GM21717 (cell line): ENCODE measurements around the gene INAFM1.
"Not testable (repeated sequence)": the region's sequence is repeated elsewhere in the genome, so short reads cannot be mapped to it uniquely, and the experiment has no call there.

Source experiments
- ATAC-seq: cut with Tn5 transposase; IDR thresholded peaks from one replicate; pipeline ENCODE4 v1.9.1; 2021; ENCODE audit warnings: mild to moderate bottlenecking, moderate library complexity; ENCODE audit not compliant: unreplicated experiment

The INAFM1 gene

DNA sequence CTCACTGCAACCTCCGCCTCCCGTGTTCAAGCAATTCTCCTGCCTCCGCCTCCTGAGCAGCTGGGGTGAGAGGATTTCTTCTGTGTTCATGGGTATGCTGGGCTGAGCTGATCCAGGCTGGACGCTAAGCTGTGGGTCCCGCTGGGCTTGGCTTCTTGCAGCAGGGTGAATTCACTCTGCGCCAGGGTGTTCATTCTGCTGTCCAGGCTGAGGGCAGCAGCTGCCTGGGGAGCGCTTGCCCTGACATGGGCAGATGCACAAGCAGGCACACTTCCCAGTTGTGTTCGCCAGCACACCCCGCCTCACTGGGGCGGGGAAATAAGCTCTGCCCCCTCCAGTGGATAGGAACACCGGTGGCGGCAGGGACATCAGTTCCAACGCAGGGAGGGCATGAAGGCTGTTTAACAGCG is 7.3 kb upstream of the INAFM1 start:
- ATAC-seq: no peak

DNA sequence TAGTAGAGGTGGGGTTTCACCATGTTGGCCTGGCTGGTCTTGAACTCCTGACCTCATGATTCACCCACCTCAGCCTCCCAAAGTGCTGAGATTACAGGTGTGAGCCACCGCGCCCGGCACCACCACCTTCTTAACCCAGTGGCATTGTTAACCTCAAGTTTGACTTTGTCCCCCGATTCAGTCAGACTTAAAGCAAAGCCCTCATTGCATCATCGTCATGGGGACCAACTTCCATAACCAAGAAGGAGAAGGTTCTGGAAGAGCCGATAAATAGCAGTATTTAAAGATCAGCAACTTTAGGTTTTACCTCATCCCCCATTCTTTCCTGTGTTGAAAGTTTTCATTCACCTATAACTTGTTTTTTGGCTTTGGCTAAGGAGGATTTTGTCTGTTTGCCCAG is 6.7 kb upstream of the INAFM1 start:
- no peak for ATAC-seq

DNA sequence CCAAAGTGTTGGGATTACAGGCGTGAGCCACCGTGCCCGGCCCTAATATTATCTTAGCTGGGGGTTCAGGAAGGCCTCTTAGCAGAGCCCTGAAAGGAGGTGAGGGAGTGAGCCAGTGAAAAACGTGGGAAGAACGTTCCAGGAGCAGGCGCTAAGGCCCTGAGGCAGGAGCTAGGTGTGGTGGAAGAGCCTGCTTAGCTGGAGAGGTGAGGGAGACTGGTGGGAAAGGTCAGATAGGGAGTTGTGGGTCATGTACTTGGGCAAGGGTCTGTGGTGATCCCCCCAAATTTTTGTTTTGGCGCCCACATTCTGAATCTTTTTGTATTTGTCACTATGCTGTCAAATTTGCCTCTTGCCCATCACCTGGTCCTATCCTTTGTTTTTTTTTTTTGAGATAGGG is 5.1 kb upstream of the INAFM1 start:
- ATAC-seq: no peak

DNA sequence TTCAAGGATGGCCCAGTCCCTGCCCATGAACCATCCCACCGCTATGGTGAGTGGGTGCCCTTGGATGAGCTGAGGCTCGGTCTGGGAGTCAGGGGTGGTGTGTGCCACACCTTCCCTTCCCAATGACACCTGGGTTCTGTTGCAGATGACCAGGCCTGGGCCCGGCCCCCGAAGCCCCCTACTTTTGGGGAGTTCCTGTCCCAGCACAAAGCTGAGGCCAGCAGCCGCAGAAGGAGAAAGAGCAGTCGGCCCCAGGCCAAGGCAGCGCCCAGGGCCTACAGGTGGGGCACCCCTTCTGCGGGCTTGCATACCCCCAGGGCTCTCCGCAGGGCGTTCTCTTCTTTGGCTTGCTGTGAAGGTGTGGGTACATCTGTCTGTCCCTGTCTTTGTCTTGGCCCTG is 4.3 kb upstream of the INAFM1 start:
- ATAC-seq: no peak

DNA sequence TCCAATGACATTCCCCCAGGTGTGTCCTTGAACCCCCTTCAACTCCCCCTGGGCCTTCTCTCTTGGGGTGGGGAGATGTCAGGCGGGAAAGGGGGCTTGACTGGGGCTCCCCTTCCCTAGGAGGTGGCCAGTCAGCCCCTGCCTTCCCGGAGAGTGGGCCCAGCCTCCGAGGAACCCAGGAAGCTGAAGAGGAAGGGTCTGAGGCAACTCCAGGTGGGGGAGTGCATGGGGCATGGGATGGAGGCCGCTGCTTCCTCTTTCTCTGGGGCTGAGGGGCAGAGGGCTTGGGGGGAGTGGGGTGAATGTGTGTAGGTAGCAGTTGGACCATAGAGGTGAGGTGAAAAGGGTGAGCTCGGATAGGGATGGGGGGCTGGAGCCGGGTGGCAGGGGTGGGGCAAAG is 2.7 kb upstream of the INAFM1 start:
- ATAC-seq: no peak

DNA sequence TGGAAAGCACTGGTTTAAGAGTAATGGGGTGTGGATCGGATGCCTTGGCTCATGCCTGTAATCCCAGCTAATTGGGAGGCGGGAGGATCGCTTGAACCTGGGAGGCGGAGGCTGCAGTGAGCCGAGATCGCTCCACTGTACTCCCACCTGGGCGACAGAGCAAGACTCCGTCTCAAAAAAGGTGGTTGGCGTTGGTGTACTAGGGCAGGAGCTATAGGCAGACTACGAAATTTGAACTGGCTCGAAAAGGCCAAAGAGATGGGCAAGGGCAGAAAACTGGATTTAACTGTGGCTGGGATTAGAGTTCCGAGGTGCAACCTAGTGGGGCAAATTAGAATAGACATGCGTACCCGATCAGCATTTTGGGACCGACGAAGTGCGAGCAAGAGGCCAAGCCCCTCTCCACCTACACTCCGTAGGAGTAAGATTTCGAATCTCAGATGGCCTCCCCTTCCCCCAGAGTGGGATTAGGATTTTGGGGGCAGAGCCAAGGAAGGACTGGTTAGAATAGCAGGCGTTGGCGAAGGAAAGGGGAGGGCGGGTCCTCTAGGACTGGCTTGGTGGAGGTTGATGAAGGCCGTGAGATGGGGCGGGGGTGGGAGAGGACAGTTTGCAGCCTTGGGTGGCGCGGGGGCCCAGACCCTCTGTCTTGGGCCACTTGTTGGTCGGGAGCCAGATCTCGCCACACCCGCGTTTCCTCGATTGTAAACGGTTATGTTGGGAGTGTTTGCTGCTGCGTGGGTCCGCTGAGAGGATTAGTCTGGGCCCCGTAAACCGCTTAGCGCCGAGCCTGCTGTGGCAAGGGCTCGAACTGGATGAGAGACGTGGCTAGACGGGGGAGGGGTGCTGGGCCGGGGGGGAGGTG is 2.0 kb upstream of the INAFM1 start:
- no peak for ATAC-seq

DNA sequence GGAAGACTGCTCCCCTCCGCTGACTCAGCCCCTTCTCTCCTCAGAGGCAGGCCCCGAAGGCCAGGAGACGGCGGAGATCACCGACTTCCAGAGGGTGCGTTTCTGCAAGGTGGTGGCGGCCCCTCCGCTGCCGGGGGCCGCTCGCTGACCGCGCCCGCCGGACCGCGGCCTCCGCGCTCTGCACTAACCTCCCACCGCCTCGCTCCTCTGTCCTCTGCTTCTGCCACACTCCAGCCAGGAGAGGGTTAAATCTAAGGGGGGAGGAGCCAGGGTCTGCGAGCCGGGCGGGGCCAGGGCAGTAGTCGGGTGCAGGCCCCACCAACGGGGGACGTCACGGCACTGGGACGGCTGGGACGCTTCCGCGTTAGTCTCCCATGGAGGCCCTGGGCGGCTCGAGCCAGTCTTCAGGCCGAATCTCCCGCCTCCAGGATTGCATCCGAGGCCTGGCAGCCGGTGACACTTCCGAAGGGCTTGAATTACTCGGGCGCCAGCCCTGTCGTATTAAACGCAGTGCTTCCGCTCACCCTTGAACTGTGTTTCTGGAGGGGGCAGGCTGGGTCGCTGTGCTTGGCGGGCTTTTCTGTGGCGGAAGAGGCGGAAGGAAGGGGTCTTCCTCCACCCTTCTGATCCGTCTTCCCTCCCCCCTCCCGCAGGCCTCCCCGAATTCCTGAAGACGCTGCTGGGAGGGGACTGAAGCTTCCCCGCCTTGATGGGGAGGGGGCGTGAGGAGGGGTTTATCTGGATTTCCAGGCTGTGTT is 1.2 kb upstream of the INAFM1 start:
- ATAC-seq: peak; percentile 58

DNA sequence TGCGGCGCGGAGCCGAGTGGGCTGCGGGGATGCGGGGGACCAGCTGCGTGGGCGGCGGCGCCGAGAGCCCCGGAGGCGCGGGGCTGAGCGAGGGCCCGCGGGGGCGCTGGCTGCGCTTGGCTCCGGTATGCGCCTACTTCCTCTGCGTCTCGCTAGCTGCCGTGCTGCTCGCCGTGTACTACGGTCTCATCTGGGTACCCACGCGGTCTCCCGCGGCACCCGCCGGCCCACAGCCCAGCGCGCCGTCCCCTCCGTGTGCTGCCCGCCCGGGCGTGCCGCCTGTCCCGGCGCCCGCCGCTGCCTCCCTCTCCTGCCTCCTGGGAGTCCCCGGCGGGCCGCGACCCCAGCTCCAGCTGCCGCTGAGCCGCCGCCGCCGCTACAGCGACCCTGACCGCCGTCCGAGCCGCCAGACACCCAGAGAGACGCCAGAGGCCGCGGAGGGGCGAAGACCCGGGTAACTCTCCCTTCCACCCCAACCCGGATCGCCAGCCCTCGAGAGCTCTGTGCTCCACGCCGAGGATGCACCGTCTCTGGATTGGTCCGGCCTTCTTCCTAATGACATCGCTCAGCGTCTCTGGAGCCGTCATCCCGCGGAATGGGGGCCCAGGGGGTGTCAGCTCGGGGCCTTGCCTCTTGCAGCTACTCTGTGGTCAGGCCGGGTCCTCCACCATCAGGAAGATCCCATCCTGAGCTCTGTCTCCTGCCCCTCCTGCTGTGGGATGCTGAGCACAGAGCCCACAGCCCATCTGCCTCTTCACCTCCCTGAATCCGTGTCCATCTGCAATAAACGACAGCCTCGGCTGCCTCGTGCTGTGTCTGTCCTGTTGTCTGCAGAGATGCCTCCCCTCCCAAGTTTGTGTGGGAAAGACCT is 441 bp downstream of the INAFM1 start:
- peak; percentile 5 for ATAC-seq

DNA sequence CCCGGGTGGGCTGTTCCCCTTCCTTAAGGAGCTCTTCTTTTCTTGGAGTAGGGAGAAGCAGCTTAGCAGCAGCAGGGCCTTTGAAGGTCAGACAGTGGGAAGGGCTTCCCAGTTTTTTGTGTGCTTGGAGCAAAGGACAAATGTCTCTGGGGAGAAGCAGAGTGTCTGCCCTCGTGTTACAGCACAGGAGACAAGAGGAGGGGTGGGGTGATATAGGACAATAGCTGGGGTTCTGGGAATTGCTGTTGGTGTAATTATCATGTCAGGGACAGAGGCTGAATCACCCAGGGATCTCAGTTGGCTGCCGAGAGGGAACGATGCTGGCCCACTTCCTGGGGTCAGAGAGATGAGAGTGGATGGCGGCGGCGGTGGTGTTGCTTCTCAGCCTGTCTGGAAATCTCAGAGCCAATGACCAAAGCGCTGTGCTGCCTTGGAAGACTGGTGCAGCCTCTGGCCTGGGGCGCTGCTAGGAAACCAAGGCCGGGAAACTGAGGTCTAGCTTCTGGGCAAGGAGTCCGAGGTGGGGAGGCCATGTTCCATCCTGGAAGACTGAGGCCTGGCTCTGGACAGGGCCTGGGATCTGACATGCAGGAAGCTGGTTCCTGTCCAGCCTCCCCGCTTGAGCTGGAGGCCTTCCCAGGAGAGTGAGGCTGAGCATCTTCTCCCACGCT is 1.2 kb downstream of the INAFM1 start:
- ATAC-seq: no peak

DNA sequence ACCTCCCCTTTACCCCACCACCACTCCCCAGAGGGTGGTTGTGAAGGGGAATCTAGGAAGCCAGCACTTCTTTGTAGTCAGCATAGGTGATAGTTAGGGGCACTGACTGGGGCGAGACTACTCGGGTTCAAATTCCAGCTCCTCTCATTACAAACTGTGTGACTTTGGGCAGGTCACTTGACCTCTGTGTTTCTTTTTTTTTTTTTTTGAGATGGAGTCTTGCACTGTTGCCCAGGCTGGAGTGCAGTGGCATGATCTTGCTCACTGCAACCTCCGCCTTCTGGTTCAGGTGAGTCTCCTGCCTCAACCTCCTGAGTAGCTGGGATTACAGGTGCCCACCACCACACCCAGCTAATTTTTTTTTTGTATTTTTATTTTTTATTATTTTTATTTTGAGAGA is 1.8 kb downstream of the INAFM1 start:
- not testable (repeated sequence) for ATAC-seq

DNA sequence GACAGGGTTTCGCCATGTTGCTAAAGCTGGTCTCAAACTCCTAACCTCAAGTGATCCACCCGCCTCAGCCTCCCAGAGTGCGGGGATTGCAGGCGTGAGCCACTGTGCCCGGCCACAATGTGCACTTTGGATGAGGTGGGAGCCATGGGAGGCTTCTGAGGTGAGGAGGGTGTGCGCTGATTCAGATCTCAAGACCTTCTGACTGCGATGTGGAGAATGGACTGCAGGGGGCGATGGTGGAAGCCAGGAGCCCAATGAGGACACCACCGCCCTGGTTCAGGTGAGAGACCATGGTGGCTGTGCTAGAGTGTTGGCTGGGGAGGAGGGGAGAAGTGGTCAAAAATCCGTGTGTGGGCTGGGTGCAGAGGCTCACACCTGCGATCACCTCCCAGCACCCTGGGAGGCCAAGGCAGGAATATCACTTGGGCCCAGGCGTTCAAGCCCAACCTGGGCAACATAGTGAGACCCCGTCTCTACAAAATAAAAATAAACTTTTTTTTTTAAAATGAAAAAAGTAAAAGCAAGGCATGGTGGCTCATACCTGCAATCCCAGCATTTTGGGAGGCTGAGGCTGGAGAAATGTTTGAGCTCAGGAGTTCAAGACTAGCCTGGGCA is 5.6 kb downstream of the INAFM1 start:
- no peak for ATAC-seq

DNA sequence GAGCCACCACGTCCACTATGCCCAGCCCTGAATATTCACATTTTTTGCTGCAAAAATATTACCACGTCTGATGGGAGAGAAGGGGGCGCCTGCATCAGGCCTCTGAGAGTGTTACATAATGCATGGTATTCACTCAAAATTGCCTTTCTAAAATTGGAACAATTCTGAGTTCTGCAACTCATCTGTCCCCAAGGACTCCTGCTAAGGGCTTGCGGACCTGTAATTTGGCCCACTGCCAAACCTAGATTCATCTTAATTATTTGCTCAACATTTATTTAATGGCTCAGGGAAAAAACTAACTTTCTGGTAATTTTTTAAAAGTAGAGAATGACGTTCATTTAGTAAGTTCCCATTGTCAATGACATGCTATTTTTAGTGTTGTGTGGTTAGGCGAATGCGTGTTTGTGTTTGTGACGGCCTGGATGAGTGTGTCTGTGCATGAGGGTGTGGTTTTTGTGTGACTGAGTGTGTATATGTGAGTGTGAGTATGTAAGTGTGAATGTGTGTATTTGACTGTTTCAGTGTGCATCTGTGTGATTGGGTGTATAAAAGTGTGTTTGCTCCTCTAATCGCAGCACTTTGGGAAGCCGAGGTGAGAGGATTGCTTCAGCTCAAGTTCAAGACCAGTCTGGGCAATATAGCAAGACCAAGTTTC is 8.8 kb downstream of the INAFM1 start:
- ATAC-seq: no peak

DNA sequence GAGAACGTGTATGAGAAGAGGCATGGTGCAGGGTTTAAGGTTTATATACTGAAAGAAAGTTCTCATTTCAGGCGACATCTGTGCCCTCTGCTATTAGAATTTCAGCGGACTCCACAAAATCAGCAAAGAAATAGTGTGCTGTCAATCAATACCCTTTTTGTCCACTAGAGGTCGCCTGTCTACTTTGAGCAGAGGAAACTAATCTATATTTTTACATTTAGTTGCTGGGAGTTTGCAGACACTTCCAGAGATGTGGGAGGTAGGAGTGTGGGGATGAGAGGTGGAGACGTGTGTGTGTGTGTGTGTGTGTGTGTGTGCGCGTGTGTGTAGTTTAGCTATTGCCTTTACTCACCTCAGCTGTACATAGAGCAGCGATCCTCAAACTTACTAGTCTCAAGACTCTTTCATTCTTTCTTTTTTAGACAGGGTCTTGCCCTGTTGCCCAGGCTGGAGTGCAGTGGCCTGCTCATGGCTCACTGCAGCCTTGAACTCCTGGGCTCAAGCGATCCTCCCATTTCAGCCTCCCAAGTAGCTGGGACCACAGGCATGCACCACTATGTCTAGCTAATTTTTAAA is 9.7 kb downstream of the INAFM1 start:
- no peak for ATAC-seq

DNA sequence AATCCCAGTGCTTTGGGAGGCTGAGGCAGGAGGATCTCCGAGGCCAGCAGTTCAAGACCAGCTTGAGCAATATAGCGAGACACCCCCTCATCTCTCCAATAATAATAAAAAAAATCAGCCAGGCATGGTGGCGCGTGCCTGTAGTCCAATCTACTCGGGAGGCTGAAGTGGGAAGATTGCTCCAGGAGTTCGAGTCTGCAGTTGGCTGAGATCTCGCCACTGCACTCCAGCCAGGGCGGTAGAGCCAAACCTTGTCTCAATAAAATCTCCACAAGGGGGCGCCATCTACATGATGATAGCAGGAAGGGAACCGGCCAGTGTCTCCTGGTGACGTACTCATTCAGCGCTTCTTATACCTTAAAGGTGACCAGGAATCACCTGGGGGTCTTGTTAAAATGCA is 21.4 kb downstream of the INAFM1 start:
- ATAC-seq: no peak

DNA sequence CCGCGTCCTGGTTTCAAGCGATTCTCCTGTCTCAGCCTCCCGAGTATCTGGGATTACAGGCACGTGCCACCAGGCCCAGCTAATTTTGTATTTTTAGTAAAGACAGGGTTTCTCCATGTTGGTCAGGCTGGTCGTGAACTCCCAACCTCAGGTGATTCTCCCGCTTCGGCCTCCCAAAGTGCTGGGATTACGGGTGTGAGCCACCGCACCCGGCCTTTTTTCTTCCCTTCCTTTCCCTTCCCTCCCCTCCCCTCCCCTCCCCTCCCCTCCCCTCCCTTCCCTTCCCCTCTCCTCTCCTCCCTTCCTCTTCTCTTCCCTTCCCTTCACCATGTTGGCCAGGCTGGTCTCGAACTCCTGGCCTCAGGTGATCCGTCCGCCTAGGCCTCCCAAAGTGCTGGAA is 26.2 kb downstream of the INAFM1 start:
- ATAC-seq: not testable (repeated sequence)

DNA sequence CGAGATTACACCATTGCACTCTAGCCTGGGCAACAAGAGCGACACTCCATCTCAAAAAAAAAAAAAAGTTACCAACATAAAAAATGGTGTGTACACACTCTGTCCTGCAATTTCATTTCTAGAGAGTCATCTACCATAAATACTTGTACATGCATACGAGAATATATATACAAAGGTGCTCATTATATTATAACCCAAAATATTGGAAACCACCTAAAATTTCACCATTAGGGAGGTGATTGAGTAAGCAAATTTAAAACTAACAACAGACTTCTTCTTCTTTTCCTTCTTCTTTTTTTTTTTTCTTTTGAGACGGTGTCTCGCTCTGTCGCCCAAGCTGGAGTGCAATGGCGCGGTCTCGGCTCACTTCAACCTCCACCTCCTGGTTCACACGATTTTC is 27.6 kb downstream of the INAFM1 start:
- no peak for ATAC-seq

DNA sequence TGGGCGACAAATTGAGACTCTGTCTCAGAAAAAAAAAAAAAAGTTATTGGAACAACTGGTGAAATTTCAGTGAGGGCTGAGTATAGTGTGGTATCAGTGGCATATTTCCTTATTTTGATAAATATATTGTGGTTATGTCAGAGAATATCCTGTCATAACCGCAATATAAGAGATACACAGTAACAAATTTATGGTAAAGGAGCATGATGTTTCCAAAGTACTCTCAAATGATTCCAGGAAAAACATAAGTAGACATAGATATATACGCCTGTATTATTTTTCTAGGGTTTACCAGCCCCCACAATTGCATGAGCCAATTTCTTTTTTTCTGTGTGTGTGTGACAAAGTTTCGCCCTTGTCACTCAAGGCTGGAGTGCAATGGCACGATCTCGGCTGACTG is 29.3 kb downstream of the INAFM1 start:
- no peak for ATAC-seq

DNA sequence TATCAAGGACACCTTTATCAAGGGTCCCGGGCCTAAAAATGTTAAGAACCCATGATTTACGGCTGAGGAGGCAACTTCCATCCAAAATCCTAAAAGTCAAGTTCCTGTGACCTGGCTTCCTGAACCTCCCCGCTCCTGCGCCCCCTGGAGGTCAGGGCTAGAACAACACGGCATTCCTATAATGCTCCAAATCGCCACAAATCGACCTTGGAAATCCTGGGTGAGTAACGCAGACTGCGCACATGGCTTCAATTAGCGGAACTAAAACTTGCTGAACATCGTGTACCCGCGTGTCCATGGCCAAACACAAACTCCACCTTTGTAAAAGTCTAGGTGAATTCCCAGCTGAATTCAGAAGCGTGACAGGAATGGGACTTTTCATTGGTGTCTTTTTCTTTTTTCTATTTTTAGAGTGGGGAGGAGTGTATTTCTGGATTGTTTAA is 30.6 kb downstream of the INAFM1 start:
- ATAC-seq: no peak

DNA sequence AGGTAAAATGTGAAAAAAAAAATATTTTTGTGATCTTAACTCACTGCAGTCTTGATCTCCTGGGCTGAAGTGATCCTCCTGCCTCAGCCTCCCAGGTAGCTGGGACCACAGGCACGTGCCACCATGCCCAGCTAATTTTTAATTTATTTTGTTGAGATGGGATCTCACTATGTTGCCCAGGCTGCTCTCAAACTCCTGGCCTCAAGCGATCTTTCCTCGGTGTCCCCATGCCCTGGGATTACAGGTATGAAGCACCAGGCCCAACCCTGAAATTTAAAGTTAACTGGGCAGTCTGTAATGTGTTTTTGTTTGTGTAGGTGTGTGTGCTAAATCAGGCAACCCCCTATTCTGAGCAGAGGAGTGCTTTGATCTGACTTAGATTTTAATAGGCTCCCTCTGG is 31.6 kb downstream of the INAFM1 start:
- no peak for ATAC-seq
